Neutrophil (primary cell): ENCODE data around the gene CHRD.

ENCODE experiments used
- H3K27ac ChIP-seq: fragments of 200-600 bp; sonication (generic); 2 replicates; pipeline ENCODE4 v1.5.1; 2016; ENCODE audit warnings: mild to moderate bottlenecking, moderate library complexity
- H3K27me3 ChIP-seq: fragments of 200-600 bp; sonication (generic); 2 replicates; pipeline ENCODE4 v1.6.0; 2016; ENCODE audit warnings: mild to moderate bottlenecking
- H3K36me3 ChIP-seq: fragments of 200-600 bp; sonication (generic); 2 replicates; pipeline ENCODE4 v1.5.1; 2017
- H3K4me1 ChIP-seq, 2 experiments: fragments of 200-600 bp in 1 of 2; sonication (generic) in 1 of 2; 1 replicate in 1 of 2; 2 replicates in 1 of 2; pipeline versions ENCODE4 v1.5.1 to v1.6.1; 2013 to 2016; ENCODE audit warnings: low read depth in 1 of 2, low read length in 1 of 2, mild to moderate bottlenecking in 1 of 2, moderate library complexity in 1 of 2; ENCODE audit not compliant: control insufficient read depth in 1 of 2, insufficient read depth in 1 of 2
- H3K4me3 ChIP-seq, 2 experiments: fragments of 200-600 bp in 1 of 2; sonication (generic) in 1 of 2; 1 replicate in 1 of 2; 2 replicates in 1 of 2; pipeline ENCODE4 v1.5.1; 2013 to 2016; ENCODE audit warnings: low read depth in 1 of 2, low read length in 1 of 2, mild to moderate bottlenecking in 1 of 2, moderate library complexity in 1 of 2
- H3K9me3 ChIP-seq: fragments of 200-600 bp; sonication (generic); 2 replicates; pipeline ENCODE4 v1.5.1; 2016
- TF ChIP-seq, protein P1 (sequence below): fragments of 200-600 bp; sonication (generic); IDR thresholded peaks from 2 replicates; pipeline ENCODE4 v1.5.1; 2016; ENCODE audit warnings: antibody characterized with exemption

CHRD gene

DNA sequence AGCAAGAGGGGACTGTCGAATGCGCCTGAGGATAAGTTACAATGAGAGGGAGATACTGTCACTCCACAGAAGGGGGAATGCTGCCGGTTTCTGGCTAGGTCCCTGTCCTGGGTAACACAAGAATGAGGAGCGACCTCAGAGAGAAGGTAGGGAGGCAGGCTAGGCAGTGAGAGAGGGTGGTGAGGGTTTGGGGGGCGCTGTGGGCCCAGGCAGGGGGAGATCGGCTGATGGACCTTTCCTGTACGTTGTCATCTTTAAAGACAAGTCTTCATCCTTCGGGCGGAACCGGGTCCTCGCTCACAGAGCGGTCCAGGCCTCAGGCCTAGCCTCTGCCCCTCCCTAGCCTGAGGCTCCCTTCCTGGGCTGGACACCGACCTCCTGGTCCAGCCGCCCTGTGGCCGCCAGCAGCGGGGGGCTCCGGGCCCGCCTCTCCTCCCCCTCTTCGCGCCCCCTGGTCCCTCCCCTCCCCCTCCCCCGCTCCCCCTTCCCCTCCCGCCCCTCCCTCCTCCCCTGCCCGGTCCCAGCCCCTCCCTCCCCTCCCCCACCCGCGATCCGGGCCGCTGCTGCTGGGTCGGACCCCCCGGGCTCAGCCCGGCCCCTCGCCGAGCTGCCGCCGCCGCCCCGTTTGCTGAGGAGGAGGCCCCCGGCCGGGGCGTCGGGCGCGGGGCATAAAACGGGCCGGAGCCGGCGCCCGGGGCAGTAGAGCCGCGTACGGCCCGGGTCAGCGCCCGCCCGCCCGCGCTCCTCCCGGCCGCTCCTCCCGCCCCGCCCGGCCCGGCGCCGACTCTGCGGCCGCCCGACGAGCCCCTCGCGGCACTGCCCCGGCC, at the start of gene CHRD:
CHRD (plus strand) TSS at position 697 of the 827 bp plus-strand sequence. CDS start 265 bp downstream, outside the sequence.
- peaks cover 99% of the 10 kb centered on the region for H3K27me3 ChIP-seq
- H3K36me3 ChIP-seq, result no peaks in the 10 kb centered on the region
- TF ChIP-seq, protein P1, sequence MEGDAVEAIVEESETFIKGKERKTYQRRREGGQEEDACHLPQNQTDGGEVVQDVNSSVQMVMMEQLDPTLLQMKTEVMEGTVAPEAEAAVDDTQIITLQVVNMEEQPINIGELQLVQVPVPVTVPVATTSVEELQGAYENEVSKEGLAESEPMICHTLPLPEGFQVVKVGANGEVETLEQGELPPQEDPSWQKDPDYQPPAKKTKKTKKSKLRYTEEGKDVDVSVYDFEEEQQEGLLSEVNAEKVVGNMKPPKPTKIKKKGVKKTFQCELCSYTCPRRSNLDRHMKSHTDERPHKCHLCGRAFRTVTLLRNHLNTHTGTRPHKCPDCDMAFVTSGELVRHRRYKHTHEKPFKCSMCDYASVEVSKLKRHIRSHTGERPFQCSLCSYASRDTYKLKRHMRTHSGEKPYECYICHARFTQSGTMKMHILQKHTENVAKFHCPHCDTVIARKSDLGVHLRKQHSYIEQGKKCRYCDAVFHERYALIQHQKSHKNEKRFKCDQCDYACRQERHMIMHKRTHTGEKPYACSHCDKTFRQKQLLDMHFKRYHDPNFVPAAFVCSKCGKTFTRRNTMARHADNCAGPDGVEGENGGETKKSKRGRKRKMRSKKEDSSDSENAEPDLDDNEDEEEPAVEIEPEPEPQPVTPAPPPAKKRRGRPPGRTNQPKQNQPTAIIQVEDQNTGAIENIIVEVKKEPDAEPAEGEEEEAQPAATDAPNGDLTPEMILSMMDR, result no peak
- H3K4me3 ChIP-seq, result peak within 1 kb of the TSS in 1 of 2 experiments; percentile 18
- H3K27ac ChIP-seq, result no peak within 1 kb of the TSS
- peaks cover 17% of the 10 kb centered on the region in 2 experiments for H3K4me1 ChIP-seq
- H3K9me3 ChIP-seq, result no peaks in the 10 kb centered on the region

DNA sequence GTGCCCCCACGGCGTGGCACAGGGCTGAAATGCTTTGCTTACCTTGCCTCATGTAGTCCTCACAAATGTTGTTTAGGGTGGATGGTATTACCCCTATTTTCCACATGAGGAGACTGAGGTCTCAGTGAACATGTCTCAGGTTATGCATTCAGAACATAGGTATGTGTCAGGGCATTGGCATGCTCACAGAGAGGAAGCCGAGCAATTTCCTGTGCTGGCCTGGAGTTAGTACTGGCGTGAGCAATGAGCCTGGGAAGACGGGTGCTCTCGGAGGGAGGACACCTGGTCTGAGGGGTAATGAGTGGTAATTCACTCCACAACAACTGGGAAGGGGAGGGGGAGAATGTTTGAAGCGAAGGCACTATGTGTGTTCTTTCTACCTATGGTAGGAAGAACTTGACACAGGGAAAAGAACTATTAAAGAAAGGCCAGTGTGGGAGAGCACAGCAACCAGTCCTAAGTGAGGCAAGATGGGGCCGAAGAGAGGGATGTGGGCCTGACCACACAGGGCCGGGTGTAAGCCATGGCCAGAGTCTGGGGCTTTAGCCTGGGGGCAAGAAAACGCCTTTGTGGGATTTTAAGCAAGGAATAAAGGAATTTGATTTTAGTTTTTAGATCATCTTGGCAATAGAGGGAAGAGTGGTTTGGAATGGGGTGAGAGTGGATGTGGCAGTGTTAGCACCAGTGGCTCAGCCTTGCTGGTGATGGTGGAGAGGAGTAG, 47.3 kb upstream of the CHRD start:
- TF ChIP-seq, protein P1, result no peak
- Histone ChIP-seq H3K36me3 (peaks cover 69% of the 10 kb centered on the region), H3K4me1 (peaks cover 15 to 19% of the 10 kb centered on the region in 2 experiments), H3K27me3 (peaks cover 9% of the 10 kb centered on the region), H3K27ac (no peak overlapping the region), H3K9me3 (no peaks in the 10 kb centered on the region), H3K4me3 (no peak overlapping the region)

DNA sequence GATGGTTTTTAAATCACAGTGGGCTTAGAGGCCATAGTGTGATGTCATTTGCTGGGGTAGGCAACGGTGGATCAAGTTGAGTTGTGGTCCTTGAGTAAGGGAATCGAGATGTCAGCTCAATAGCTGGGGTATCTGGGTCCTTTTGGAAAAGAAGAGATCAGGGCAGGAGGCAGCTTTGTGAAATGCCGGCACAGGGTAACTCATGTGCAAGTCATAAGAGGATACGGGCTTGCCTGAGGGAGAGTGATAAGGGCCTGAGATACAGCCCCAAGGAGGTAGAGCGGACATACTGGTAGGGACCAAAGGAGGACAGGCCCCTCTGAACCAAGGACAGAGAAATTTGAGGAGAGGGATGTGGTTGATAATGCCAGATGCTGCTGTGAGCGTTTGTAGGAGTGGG, 46.7 kb upstream of the CHRD start:
- TF ChIP-seq, protein P1, result no peak
- Histone ChIP-seq H3K27ac (no peak overlapping the region), H3K9me3 (no peaks in the 10 kb centered on the region), H3K27me3 (peaks cover 16% of the 10 kb centered on the region), H3K4me3 (no peak overlapping the region), H3K4me1 (peaks cover 15 to 19% of the 10 kb centered on the region in 2 experiments), H3K36me3 (peaks cover 62% of the 10 kb centered on the region)

DNA sequence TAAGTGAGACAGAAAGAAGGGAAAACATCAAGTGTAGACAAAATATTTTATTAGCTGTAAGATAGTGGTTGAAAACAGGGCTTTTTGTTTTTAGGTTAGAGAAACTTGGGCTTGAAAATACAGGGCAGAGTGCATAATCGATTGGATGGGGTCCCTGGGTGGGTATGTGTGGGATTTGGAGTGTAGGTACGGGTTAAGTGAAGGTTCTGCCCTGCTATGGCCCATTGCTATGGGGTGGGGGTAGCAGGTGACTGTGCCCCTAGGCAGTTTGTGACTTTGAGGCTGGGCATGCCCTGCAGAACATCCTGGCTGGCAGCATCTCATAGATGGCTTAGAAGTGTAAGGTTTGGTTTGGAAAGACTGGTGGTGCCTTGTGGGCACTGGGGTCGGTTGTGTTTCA, 46.2 kb upstream of the CHRD start:
- H3K27ac ChIP-seq, result peak overlapping the region; percentile 88
- no peaks in the 10 kb centered on the region for H3K9me3 ChIP-seq
- peaks cover 15 to 23% of the 10 kb centered on the region in 2 experiments for H3K4me1 ChIP-seq
- peaks cover 21% of the 10 kb centered on the region for H3K27me3 ChIP-seq
- peaks cover 57% of the 10 kb centered on the region for H3K36me3 ChIP-seq
- no peak overlapping the region for H3K4me3 ChIP-seq
- TF ChIP-seq, protein P1, result no peak

DNA sequence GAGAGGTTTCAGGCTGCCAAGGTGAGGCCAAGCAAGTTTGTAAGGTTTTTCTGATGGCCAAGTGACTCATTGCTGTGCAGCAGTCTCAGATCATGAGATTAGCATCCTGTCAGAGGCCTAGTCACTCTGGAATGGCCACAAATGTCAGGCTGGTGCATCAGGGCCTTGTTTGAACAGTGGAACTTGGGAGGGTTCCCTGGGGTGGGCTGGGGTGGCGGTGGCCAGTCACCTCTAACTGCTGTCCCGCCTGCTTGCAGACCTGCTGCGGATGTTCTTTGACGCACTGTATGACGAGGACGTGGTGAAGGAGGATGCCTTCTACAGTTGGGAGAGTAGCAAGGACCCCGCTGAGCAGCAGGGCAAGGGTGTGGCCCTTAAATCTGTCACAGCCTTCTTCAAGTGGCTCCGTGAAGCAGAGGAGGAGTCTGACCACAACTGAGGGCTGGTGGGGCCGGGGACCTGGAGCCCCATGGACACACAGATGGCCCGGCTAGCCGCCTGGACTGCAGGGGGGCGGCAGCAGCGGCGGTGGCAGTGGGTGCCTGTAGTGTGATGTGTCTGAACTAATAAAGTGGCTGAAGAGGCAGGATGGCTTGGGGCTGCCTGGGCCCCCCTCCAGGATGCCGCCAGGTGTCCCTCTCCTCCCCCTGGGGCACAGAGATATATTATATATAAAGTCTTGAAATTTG, 45.2 kb upstream of the CHRD start:
- TF ChIP-seq, protein P1, result no peak
- Histone ChIP-seq H3K9me3 (no peaks in the 10 kb centered on the region), H3K4me1 (peaks cover 15 to 23% of the 10 kb centered on the region in 2 experiments), H3K27ac (peak overlapping the region; percentile 88), H3K4me3 (no peak overlapping the region), H3K36me3 (peaks cover 48% of the 10 kb centered on the region), H3K27me3 (peaks cover 26% of the 10 kb centered on the region)
